Gastrocnemius medialis (tissue), 4 donors: Measurements from ENCODE around the gene SORBS1. TPM values are rescaled to one million over a fixed set of nuclear protein-coding genes. Genes with fewer than 3 reads are reported as not detected.

Source experiments
- ATAC-seq, 2 donors: fragments of 150-250 bp; one replicate each; pipeline ENCODE4 v1.9.1; 2016
- DNase-seq, 2 donors: peaks; one replicate each; pipeline ENCODE4 v3.0.0-alpha.2; 2019
- H3K27ac ChIP-seq, 4 donors: fragments of 200-600 bp; sonication (generic); 1 replicate in 1 of 4; 2 replicates in 3 of 4; pipeline ENCODE4 v1.5.1; 2016 to 2018; ENCODE audit warnings: mild to moderate bottlenecking in 2 of 4, moderate library complexity in 1 of 4
- H3K27me3 ChIP-seq, 3 donors: fragments of 200-600 bp; sonication (generic) in 2 of 3; 1 replicate in 1 of 3; 2 replicates in 2 of 3; pipeline versions ENCODE4 v1.5.1 to v1.6.0; 2016 to 2019; ENCODE audit warnings: mild to moderate bottlenecking in 1 of 3, moderate library complexity in 1 of 3
- H3K36me3 ChIP-seq, 2 donors: fragments of 200-600 bp; sonication (generic) in 1 of 2; one replicate each; pipeline ENCODE4 v1.5.1; 2017 to 2018
- H3K4me1 ChIP-seq, 2 donors: fragments of 200-600 bp; sonication (generic) in 1 of 2; one replicate each; pipeline ENCODE4 v1.5.1; 2016 to 2017; ENCODE audit warnings: mild to moderate bottlenecking in 2 of 2
- H3K4me3 ChIP-seq, 4 donors: fragments of 200-600 bp; sonication (generic) in 3 of 4; 1 replicate in 1 of 4; 2 replicates in 3 of 4; pipeline ENCODE4 v1.5.1; 2016 to 2019; ENCODE audit warnings: mild to moderate bottlenecking in 2 of 4
- H3K9me3 ChIP-seq, 3 donors: fragments of 200-600 bp; sonication (generic) in 2 of 3; 1 replicate in 1 of 3; 2 replicates in 2 of 3; pipeline ENCODE4 v1.5.1; 2016 to 2019
- CTCF ChIP-seq, 5 experiments: fragments of 450-650 bp in 3 of 5; fragments of 200-600 bp in 2 of 5; sonication (generic) in 2 of 5; IDR thresholded peaks in 4 of 5; conservative IDR thresholded peaks in 1 of 5; 1 replicate in 4 of 5; 2 replicates in 1 of 5; pipeline ENCODE4 v1.5.1; 2016 to 2019; ENCODE audit warnings: antibody characterized with exemption in 5 of 5, mild to moderate bottlenecking in 3 of 5, moderate library complexity in 3 of 5
- POLR2A ChIP-seq, 2 donors: fragments of 450-650 bp; IDR thresholded peaks; one replicate each; pipeline ENCODE4 v1.6.1; 2017; ENCODE audit warnings: antibody characterized with exemption in 2 of 2, mild to moderate bottlenecking in 2 of 2, moderate library complexity in 2 of 2
- in situ Hi-C, 4 donors: fragments of 200-750 bp; cut with MboI; loops; one replicate each; pipeline versions ENCODE4 v1.15.0 to v1.8.0; 2017; ENCODE audit warnings: low sequenced_read_pairs in 4 of 4
- intact Hi-C: fragments of 100-400 bp; cut with DNase I; formaldehyde crosslinking; loops from one replicate; pipeline ENCODE4 v1.15.1; 2023; ENCODE audit warnings: low total_unique reads
- total RNA-seq, 4 donors: library from RNA; depleted of rRNA; stranded (reverse); fragments of >200 nt; gene quantifications; one replicate each; pipeline versions ENCODE4 v1.1.0 to v1.2.3, GENCODE V29; 2016

SORBS1 gene
- total RNA-seq, 4 donors from 2014 or later: 146 to 331 (median 186) TPM

GRCh38 chr10:95395947-95396449 lies 165.2 kb downstream of the SORBS1 start:
- ATAC-seq: peak; percentile 37 to 64
- in situ Hi-C loops (no loop called here), intact Hi-C loops (loop anchor here (1.0 kb wide), 1 partner anchor 10 kb away; no protein-coding TSS in a partner anchor)
- peaks cover 4 to 20% of the 10 kb centered on the region in 2 donors for H3K4me1 ChIP-seq
- H3K27me3 ChIP-seq: no peaks in the 10 kb centered on the region
- peak; percentile 41 to 66 for DNase-seq
- H3K4me3 ChIP-seq: no peak overlapping the region
- peak overlapping the region; percentile 91 to 98 (median 97) for H3K27ac ChIP-seq
- no peaks in the 10 kb centered on the region for H3K9me3 ChIP-seq
- no peak for TF ChIP-seq CTCF (IDR thresholded peaks at IDR 0.05 in 4 of 5, conservative IDR thresholded peaks at IDR 0.05 in 1 of 5)
- TF ChIP-seq POLR2A (IDR thresholded peaks at IDR 0.05): no peak
- H3K36me3 ChIP-seq: peaks cover 0 to 67% of the 10 kb centered on the region in 2 donors

DNA sequence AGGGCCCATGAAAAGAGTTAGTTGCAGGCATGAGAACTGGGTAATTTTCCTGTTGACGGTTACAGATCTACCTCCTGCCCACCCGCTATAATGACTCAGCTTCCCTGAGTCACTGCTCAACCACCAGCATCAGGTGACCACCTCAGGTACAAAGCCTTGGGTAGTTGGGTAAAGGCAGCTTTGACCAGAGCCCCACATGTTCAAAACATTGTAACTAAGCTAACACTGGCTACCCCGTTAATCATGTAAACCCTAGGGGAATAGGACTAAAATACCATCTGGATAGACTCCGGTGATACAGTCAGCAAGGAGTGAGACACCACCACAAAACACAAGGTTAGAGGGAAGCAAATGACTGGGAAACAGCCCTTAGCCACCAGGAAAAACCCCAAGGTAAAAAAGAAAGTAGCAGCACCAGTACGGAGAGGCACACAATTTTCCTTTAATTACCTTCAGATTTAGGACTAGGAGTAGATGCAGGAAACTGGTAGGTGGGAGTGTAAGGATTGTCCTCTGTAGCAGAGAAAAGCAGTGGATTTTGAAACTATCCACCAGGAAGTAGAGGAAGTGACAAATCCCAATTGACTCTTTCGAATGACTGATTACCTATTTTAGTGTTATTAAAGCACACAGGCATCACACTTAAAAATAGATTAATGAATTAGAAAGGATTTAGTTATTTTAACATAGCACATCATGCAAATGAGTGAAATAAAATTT lies 166.8 kb downstream of the SORBS1 start:
- in situ Hi-C loops: no loop called here
- Histone ChIP-seq H3K27me3 (no peaks in the 10 kb centered on the region), H3K27ac (peak overlapping the region; percentile 91 to 98 (median 97)), H3K9me3 (no peaks in the 10 kb centered on the region), H3K4me1 (peaks cover 14 to 25% of the 10 kb centered on the region in 2 donors), H3K36me3 (peaks cover 0 to 52% of the 10 kb centered on the region in 2 donors), H3K4me3 (no peak overlapping the region)
- ATAC-seq (peak; percentile 62 to 72), DNase-seq (peak in 1 of 2 donors; percentile 48)
- intact Hi-C loops: no loop called here
- TF ChIP-seq CTCF (IDR thresholded peaks at IDR 0.05 in 4 of 5, conservative IDR thresholded peaks at IDR 0.05 in 1 of 5) (no peak), POLR2A (IDR thresholded peaks at IDR 0.05) (no peak)

- Histone ChIP-seq H3K27ac (peak overlapping the region; percentile 91 to 98 (median 97)), H3K4me1 (peaks cover 27 to 31% of the 10 kb centered on the region in 2 donors), H3K36me3 (peaks cover 0 to 36% of the 10 kb centered on the region in 2 donors), H3K4me3 (no peak overlapping the region), H3K27me3 (no peaks in the 10 kb centered on the region), H3K9me3 (no peaks in the 10 kb centered on the region)
- in situ Hi-C loops (no loop called here), intact Hi-C loops (no loop called here)
- ATAC-seq: no peak
- no peak for TF ChIP-seq POLR2A (IDR thresholded peaks at IDR 0.05)
- DNase-seq: no peak
Measured at GRCh38 chr10:95392681-95393164, 168.4 kb downstream of the SORBS1 start.

DNA sequence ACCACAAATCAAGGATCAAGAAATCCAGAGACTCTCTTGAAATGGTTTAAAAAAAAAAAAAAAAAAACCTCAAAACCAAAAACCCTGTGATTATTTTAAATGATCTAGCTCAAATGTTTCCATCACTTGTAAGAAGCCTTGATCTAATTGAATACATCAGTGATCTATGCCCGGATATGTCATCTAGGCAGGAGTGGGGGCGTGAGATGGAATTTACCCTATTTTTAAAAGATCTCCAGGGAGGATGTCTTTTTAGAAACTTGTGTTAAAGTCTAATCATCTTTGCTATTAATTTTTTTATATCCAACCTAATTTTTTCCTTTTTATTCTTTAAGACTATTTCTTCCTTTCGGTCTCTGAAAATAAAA lies 169.0 kb downstream of the SORBS1 start:
- intact Hi-C loops: no loop called here
- TF ChIP-seq POLR2A (IDR thresholded peaks at IDR 0.05): no peak
- no peak for TF ChIP-seq CTCF (IDR thresholded peaks at IDR 0.05 in 4 of 5, conservative IDR thresholded peaks at IDR 0.05 in 1 of 5)
- Histone ChIP-seq H3K27ac (peak overlapping the region; percentile 91 to 98 (median 97)), H3K9me3 (no peaks in the 10 kb centered on the region), H3K36me3 (peaks cover 0 to 31% of the 10 kb centered on the region in 2 donors), H3K4me3 (no peak overlapping the region), H3K4me1 (peaks cover 31% of the 10 kb centered on the region in 2 donors), H3K27me3 (no peaks in the 10 kb centered on the region)
- ATAC-seq (no peak), DNase-seq (no peak)
- in situ Hi-C loops: no loop called here

DNA sequence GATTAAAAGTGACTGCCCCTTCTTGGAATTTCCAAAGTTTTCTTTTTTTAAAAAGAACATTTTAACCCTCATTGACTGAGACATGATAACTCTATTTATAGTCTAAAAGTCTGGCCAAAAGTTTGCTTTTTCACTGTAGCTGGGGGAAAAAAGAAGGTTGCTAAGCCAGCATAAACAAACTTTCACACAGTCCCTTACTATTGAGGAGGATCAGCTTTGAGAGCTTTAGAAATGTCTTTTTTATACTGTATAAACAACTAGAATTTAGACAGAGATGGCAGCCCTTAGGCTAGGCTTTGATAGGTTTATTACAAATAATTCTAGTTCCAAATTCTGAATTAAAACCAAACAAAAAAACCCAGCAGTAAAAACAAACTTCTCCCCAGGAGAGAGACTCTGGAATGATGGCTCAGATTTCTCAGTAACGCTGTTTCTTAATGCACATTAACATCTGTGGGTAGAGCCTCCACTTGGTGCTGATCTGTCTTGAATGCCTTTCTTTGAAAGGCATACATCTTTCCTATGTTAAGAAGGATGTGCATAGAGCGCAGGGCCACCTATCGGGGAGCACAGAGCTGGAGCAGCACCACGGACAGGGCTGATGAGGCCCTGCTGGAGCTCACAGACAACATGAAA lies 169.5 kb downstream of the SORBS1 start:
- DNase-seq (no peak), ATAC-seq (no peak)
- Histone ChIP-seq H3K36me3 (peaks cover 0 to 30% of the 10 kb centered on the region in 2 donors), H3K27me3 (no peaks in the 10 kb centered on the region), H3K27ac (peak overlapping the region; percentile 91 to 98 (median 97)), H3K9me3 (no peaks in the 10 kb centered on the region), H3K4me3 (no peak overlapping the region), H3K4me1 (peaks cover 31% of the 10 kb centered on the region in 2 donors)
- no peak for TF ChIP-seq POLR2A (IDR thresholded peaks at IDR 0.05)
- TF ChIP-seq CTCF (IDR thresholded peaks at IDR 0.05 in 4 of 5, conservative IDR thresholded peaks at IDR 0.05 in 1 of 5): no peak
- in situ Hi-C loops (no loop called here), intact Hi-C loops (loop anchor here (2.0 kb wide), 1 partner anchor 15 kb away; no protein-coding TSS in a partner anchor)
